ENCODE measurements around the gene HCN2.

The HCN2 gene

DNA sequence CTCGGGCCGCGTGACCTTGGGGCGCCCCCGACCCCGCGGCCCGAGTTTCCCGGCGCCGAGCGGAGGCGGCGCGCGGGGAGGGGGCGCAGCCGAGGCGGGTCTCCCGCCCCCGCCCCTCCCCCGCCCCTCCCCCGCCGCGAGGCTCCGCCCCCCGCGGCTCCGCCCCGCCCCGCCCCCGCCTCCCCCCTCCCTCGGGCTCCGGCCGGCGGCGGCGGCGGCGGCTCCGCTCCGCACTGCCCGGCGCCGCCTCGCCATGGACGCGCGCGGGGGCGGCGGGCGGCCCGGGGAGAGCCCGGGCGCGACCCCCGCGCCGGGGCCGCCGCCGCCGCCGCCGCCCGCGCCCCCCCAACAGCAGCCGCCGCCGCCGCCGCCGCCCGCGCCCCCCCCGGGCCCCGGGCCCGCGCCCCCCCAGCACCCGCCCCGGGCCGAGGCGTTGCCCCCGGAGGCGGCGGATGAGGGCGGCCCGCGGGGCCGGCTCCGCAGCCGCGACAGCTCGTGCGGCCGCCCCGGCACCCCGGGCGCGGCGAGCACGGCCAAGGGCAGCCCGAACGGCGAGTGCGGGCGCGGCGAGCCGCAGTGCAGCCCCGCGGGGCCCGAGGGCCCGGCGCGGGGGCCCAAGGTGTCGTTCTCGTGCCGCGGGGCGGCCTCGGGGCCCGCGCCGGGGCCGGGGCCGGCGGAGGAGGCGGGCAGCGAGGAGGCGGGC is at the start of gene HCN2:
Gene HCN2, plus strand, starts transcription at position 189 of the 703 bp plus-strand sequence. Its CDS starts 65 bp downstream, at position 254.
- DNase-seq: no peak

DNA sequence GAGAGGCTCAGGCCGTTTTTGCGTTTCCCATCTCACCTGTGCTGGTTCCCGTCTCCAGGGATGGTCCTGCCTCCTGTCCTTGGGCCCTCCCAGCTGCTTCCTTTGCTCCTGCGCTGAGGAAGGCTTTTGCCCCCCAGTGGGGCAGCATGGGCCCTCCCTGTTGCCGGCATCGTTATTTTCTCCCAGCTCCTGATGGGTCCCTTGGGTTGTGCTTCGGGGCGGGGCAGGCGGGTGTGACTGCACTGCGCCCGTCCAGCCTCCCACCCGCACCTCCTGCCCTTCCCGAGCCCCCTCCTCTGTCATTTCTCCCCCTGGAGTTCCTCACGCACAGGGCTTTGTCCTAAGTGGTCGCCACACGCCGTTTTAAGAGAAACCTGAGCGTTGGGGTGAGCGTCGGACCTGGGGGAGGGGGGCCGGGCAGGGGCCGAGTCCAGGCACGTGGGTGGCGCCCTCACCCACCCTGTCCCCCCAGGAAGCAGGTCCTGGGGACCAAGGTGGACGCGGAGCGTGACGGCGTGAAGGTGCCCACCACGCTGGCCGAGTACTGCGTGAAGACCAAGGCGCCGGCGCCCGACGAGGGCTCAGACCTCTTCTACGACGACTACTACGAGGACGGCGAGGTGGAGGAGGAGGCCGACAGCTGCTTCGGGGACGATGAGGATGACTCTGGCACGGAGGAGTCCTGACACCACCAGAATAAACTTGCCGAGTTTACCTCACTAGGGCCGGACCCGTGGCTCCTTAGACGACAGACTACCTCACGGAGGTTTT is 48.6 kb upstream of the HCN2 start:
- DNase-seq: no peak

DNA sequence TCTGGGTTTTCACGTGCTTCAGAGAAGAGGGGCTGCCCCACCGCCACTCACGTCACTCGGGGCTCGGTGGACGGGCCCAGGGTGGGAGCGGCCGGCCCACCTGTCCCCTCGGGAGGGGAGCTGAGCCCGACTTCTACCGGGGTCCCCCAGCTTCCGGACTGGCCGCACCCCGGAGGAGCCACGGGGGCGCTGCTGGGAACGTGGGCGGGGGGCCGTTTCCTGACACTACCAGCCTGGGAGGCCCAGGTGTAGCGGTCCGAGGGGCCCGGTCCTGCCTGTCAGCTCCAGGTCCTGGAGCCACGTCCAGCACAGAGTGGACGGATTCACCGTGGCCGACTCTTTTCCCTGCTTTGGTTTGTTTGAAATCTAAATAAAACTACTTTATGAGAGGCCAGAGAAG is 48.0 kb upstream of the HCN2 start:
- no peak for DNase-seq

DNA sequence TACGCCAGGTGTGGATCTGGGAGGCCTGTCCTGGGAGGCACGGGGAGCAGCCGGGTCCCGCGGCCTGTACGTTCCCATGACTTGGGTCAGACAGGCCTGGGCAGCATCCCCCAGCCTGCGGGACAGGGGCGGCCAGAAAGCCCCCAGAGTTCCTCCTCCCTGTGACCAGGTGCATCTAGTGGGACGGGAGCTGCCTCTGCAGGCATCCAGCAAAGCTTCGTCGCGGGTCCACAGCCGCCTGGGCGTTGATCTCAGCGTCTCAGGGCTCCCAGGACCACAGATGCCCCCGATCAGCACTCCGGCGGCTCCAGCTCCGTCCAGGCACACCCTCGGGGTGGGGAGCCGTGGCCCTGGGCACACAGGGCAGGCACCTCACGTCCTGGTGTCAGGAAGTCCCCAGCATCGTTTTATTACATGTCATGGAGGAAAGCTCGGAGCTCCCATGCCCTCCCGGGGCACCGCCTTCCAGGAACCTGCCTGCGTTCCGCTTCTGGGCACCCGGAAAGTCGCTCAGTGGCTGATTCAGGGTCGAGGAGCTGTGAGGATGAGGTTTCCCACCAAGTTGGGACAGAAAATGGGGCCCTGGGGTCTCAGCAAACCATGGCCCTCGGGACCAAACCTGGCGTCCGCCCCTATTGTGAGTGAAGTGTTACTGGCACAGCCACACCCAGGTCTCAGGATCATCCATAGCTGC is 47.4 kb upstream of the HCN2 start:
- DNase-seq: no peak

DNA sequence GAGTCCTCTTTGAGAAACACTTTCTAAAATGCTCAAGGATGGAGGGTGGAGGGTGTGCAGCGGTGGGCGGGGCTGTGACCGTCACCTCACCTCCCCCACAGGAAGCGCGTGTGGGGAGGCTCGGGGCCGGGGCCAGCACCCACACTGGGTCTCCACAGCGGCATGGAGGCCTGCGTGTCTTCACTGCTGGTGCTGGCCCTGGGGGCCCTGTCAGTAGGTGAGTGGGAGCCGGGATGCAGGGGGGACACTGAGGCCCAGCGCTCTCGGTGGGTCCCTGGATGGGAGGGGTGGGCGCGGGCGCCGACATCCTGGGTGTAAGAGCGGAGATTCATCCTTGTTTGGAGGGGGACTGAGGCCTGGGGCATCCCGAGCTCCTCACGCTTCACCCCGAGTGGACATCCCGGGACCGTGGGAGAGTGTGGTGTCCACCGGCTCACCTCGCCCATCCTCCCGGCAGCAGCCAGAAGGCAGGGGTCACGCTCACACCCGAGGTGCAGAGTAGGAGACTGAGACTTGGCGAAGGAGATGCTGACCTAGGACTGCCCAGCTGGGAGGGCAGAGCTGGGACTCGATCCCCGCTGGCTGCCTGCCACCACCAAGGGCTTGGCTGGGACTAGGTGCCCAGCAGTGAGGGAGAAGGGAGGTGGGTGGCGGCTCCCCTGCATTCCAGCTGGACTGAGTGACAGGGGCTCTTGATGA is 45.6 kb upstream of the HCN2 start, which contains the start of gene GZMM:
Gene GZMM, plus strand, starts transcription at position 144 of the 699 bp plus-strand sequence. Its CDS starts 19 bp downstream, at position 163.
- DNase-seq: no peak

DNA sequence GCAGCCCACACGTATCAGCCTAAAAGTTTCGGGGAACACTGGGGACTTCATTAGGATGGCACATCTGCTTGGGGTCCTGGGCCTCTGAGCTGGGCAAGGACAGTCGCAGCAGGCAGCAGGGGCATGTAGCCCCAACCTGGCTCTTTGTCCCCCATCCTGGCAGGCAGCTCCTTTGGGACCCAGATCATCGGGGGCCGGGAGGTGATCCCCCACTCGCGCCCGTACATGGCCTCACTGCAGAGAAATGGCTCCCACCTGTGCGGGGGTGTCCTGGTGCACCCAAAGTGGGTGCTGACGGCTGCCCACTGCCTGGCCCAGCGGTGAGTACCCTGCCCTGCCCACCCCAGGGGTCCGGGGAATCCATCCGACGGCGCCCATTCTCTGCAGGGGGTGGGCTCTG is 42.6 kb upstream of the HCN2 start:
- no peak for DNase-seq

DNA sequence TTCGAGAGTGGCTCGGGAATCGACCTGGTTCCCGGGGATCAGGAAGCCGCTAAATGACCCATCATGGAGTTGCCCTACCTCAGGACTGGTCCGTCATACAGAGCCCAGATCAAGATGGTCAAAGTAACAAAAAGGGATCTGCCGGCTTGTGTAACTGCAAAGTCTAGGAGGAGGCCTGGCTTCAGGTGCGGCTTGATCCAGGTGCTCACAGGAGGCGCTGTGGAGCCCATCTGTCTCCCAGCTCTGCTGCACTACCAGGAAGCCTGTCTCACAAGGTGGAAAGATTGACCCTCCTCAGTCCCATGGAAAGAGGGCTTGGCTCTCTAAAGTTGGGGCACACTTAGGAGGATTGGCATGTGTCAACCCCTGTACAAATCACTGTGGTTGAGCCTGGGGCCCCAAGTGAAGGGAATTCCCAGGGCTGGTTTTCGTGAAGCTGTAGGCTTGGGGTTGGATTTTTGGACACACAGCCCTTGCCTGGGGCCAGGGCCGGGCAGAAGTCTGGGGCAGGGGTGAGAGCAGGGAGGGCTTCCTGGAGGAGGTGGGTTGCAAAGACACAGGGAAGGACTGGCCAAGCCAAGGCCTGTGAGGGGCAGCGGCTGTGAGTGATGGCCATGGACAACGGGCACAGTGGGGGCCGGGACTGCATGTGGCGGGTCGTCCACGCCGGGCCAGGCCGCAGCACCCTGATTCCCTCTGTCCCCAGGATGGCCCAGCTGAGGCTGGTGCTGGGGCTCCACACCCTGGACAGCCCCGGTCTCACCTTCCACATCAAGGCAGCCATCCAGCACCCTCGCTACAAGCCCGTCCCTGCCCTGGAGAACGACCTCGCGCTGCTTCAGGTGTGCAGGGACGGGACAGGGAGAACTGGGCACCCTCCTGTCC is 41.6 kb upstream of the HCN2 start:
- DNase-seq: no peak

DNA sequence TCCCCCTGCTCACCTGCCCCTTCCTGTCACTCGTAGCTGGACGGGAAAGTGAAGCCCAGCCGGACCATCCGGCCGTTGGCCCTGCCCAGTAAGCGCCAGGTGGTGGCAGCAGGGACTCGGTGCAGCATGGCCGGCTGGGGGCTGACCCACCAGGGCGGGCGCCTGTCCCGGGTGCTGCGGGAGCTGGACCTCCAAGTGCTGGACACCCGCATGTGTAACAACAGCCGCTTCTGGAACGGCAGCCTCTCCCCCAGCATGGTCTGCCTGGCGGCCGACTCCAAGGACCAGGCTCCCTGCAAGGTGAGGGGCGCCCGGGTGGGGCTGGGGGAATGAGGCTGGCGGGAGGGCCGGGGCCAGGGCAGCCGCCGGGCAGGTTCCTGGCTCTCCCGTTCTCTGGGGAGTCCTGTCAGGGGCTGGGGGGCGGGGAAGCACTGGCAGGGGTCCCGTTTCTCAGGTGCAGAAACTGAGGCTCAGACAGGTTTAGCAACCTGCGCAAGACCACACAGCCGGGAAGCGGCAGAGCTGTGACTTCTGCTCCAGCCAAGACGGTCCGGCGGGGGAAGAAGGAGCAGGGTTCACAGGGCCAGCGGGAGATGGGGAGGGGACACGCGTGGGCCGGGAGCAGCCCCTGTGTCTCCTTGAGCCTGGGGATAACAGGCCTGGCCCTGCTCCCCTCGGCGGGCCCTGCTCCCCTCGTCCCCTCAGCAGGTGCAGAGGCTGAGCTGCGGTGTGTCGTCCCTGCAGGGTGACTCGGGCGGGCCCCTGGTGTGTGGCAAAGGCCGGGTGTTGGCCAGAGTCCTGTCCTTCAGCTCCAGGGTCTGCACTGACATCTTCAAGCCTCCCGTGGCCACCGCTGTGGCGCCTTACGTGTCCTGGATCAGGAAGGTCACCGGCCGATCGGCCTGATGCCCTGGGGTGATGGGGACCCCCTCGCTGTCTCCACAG is 40.5 kb upstream of the HCN2 start:
- DNase-seq: no peak

DNA sequence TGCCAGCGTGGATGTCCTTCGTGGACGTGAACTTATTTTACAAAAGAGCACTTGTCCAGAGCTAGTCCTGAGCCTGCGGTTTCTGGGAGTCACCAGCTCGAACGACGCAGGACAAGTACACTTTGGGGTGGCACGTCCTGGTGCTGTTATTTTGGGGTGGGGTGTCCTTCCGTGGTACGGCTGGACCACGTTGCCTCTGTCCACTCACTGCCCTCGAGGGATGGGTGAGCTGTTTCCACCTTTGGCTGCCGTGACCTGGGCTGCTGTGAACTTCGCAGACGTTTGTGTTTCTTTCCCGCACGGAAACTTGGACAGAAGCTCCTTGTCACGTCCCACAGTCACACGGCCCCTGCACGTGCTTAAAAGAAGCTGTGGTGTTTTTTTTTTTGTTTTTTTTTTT is 34.9 kb upstream of the HCN2 start:
- no peak for DNase-seq

DNA sequence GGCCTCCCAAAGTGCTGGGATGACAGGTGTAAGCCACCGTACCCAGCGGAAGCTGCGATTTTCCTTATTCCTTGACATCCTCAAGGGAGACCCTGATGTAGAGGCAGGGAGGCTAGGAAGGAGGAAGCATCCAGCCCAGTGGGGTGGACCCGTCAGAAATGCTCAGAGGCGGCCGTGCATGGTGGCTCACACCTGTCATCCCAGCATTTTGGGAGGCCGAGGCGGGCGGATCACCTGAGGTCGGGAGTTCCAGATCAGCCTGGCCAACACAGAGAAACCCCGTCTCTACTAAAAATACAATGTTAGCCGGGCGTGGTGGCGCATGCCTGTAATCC is 34.2 kb upstream of the HCN2 start:
- DNase-seq: no peak

DNA sequence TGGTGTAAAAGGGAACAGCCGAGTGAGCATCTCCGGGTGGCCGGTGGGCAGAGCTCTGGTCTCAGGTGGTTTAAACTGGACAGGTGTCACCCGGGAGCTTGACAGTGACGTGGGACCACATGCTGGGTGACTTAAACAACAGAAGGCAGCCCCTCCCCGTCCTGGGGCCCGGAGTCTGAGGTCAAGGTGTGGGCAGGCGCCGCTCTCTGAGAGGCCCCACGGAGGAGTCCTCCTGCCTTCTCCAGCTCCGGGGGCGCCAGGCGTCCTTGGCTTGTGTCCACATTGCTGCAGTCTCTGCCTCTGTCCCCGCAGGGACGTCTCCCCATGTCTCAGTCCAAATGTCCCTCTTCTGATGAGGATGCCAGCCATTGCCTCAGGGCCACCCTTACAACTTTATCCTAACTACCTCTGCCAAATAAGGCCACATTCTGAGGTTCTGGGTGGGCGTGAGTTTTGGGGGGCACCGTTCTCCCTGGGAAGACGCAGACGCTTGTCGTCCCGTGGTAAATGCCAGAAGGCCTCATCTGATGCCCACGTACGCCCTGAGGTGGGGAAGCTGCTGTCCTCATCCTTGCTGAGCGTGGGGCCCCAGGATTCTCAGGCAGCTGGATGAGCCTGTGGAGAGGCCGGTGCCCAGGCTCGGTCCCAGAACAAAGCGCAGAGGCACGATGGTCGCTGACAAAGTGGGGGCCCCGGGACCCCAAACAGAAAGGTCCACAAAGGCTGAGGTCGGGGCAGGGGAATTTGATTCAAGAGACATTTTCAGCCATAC is 32.9 kb upstream of the HCN2 start:
- DNase-seq: no peak

DNA sequence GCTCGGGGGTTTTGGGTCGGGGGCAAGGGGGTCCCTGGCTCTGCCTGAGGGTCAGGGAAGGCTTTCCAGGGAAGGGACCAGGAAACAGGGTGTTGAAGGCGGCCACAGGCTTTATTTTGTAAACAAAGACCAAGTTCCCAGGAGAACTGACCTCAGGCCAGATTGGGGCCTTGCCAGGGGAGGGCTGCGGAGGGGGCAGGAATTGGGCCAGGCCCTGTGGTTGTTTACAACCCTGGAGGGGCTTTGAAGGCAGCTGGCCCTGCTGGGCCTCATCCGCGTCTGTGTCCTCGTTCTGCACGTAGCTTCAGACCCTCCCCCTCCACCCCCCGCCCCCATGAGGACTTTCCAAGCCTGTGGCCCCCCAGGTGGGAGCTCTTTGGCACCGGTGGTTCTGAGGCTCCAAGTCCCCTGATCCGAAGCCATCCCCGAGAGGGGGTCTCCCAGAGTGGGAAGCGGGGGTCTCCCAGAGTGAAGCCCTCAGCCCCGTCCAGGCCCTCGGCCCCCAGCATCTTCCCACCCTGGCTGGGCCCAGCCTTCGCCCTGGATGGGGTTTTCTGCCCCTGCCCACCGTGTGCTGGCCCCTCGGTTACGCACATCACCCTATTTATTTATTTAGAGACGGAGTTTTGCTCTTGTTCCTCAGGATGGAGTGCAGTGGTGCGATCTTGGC is 30.8 kb upstream of the HCN2 start:
- peak; percentile 69 for DNase-seq

DNA sequence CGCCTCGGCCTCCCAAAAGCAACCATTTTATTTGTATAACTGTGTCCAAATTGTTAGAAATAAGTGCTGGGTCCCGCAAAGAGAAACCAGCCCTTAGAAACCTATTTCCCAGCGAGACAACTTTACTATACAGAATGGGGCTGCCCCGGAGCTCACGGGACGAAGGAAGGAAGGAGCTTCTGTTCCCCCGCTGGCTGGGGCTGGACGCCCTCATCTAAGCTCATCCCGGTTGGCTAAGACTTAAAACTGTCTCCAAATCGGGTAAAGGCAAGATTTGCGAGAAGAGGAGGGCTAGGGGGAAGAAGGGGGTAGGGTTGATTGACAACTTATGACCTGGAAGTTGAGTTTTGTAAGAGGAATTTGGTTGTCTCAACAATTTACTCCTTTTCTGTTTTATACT is 29.6 kb upstream of the HCN2 start:
- no peak for DNase-seq

DNA sequence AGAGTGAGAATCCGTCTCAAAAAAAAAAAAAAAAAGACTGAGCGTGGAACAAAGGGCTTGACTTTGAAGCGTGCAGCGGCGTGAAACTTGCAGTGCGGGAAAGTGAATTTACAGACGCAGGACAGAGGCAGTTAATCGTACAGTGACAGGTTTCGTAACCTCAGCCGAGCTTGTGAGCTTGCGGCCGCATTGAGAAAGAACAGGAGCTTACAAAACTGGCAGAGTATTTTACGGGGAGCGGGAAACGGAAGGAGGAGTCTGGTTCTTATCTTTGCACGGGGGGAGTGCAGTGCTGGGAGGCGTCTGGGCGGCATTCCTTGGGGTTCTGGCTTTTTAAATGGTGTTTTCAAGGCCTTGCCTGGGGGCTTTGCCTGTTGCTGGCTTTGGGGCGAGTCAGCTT is 23.3 kb upstream of the HCN2 start:
- DNase-seq: no peak

DNA sequence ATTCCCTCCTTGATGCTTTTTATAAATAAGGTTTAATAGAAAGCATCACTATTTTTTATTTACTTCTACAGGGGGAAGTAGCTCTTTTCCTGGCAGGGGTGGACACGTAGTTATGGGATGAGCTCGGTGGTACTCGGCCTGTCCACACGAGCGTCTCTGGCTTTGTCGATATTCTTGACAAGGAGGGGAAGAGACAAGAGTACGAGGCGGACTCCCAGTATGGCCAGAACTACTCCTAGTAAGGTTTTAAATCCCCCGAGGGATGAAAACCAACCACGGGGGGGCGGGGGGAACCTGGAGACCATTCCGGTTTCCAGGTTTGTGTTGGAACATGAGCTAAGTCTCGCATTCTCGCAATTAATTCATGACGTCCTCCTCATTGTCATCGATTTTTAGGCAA is 22.8 kb upstream of the HCN2 start:
- no peak for DNase-seq

DNA sequence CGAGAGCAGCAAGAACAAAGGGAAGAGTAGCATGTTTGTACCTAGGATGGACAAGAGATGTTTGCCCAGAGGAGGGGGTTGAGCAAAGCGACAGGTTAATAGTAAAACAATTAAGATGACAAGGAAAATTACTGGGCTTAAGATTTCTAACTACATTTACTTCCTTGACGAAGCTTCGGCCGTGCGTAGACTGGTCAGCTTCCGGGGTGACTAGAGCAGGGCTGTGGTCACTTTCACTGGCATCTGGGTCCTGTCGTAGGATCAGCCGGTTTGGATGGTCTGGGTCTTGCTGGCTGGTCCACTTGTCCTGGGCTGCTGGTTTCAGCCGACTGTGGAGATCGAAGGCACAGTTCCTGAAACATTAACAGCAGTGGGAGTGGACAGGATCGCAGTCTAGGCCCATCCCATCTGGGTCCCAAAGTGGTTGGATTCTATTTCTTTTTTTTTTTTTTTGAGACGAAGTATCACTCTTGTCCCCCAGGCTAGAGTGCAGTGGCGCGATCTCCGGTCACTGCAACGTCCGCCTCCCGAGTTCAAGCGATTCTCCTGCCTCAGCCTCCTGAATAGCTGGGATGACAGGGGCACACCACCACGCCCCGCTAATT is 22.3 kb upstream of the HCN2 start:
- DNase-seq: no peak

DNA sequence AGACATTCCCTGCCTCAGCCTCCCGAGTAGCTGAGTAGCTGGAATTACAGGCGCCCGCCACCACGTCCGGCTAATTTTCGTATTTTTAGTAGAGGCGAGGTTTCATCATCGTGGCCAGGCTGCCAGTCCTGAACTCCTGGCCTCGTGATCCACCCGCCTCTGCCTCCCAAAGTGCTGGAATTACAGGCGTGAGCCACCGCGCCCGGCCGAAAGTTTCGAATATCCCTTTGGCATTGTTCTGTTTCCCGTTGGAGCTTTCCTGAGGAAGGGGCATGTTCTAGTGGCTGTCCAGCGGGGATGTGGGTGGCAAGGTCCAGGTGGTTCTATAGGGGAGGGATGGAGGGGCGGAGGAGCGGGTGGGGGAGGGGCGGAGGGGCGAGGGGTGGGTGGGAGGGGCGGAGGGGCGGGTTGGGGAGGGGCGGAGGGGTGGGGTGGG is 19.4 kb upstream of the HCN2 start:
- DNase-seq: no peak

DNA sequence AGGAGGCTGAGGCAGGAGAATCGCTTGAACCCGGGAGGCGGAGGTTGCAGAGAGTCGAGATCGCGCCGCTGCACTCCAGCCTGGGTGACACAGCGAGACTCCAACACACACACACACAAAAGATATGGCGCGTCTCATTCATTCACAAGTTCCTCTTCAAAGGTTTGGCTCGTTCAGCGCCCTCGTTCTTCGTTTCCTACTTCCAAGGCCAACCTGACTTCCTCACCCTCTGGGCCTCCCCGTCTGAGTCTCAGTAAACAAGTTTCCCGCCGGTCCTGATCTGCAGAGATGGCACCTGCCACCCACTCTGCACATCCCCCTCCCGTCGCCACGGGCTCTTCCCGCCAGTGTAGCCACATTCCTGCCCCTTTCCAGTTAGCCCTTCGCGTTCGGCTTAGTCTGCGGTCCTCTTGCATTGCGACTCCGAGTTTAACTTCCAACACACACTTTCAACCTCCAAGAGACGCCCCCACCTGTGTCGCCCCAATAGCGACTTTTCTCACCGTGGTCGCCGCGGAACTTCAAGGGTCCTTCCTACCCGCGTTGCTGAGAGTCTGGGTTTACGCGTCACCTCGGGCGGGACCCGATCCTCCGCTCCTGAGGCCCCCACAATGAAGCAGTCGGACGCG is 18.6 kb upstream of the HCN2 start:
- peak; percentile 87 for DNase-seq

DNA sequence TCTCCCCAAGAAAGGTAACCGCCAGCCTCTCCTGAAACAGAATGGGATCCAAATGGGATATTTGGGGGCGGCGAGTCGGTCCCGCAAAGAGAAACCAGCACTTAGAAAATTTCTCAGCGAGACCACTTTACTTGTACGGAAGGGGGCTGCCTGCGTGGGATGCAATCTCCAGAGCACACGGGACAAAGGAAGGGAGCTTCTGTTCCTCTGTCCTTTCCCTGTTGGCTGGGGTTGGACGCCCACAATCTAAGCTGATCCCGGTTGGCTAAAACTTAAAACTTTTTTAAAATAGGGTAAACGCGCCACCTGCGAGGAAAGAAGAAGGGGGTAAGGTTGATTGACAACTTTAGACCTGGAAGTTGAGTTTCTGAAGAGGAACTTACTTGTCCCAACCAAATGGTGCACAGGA is 18.1 kb upstream of the HCN2 start:
- peak; percentile 84 for DNase-seq
